Heart left ventricle (tissue), 16 donors: ENCODE results near the gene GCM1. TPM values are rescaled to one million over a fixed set of nuclear protein-coding genes. Genes with fewer than 3 reads are reported as not detected.

Experiments
- ATAC-seq, 4 donors: fragments of 200-7000 bp; cut with Tn5 transposase; one replicate each; pipeline ENCODE4 v1.9.1; 2020 to 2022; ENCODE audit warnings: moderate library complexity in 4 of 4, mild to moderate bottlenecking in 3 of 4, moderate number of reproducible peaks in 1 of 4
- DNase-seq, 5 donors: peaks; one replicate each; pipeline ENCODE4 v3.0.0-alpha.2; 2020
- H3K27ac ChIP-seq, 12 donors: fragments of 200-600 bp; sonication (generic) in 4 of 12; one replicate each; pipeline versions ENCODE4 v1.5.0 to v1.8.0; 2016 to 2022; ENCODE audit warnings: mild to moderate bottlenecking in 2 of 12
- H3K27me3 ChIP-seq, 9 donors: fragments of 200-600 bp; sonication (generic) in 2 of 9; one replicate each; pipeline versions ENCODE4 v1.5.1 to v1.8.0; 2016 to 2022; ENCODE audit warnings: mild to moderate bottlenecking in 3 of 9
- H3K36me3 ChIP-seq, 9 donors: fragments of 200-600 bp; sonication (generic) in 2 of 9; one replicate each; pipeline versions ENCODE4 v1.5.0 to v1.8.0; 2018 to 2022; ENCODE audit warnings: mild to moderate bottlenecking in 2 of 9
- H3K4me1 ChIP-seq, 12 donors: fragments of 200-600 bp; sonication (generic) in 4 of 12; one replicate each; pipeline versions ENCODE4 v1.5.0 to v1.8.0; 2016 to 2022; ENCODE audit warnings: mild to moderate bottlenecking in 3 of 12
- H3K4me3 ChIP-seq, 12 donors: fragments of 200-600 bp; sonication (generic) in 4 of 12; one replicate each; pipeline versions ENCODE4 v1.5.0 to v1.8.0; 2017 to 2022; ENCODE audit warnings: mild to moderate bottlenecking in 9 of 12, moderate library complexity in 4 of 12
- H3K9me3 ChIP-seq, 12 donors: fragments of 200-600 bp; sonication (generic) in 4 of 12; one replicate each; pipeline versions ENCODE4 v1.5.0 to v1.8.0; 2016 to 2022; ENCODE audit warnings: mild to moderate bottlenecking in 1 of 12
- CTCF ChIP-seq, 12 donors: fragments of 200-600 bp; sonication (generic) in 4 of 12; IDR thresholded peaks; one replicate each; pipeline versions ENCODE4 v1.5.0 to v1.8.0; 2018 to 2022; ENCODE audit warnings: antibody characterized with exemption in 12 of 12, mild to moderate bottlenecking in 5 of 12
- POLR2A ChIP-seq, 2 donors: fragments of 450-650 bp; IDR thresholded peaks; one replicate each; pipeline ENCODE4 v1.6.1; 2017; ENCODE audit warnings: antibody characterized with exemption in 2 of 2, mild to moderate bottlenecking in 2 of 2, moderate library complexity in 2 of 2
- WGBS, 4 donors: extraction: QIAGEN DNeasy Blood & Tissue Kit in 2 of 4; methylation state at CpG; one replicate each; pipeline versions ENCODE4 v1.1.5 to v1.1.7; 2013 to 2018; 5-methylcytosine and 5-hydroxymethylcytosine counted together
- intact Hi-C, 10 donors: fragments of 100-400 bp; cut with DNase I; formaldehyde crosslinking; loops; one replicate each; pipeline versions ENCODE4 v1.11.1 to v1.14.2; 2022
- polyA plus RNA-seq, 2 donors: library from polyadenylated mRNA; stranded (reverse); fragments of 200-250 nt; gene quantifications; one replicate each; pipeline ENCODE4 v1.2.3, GENCODE V29; 2013
- total RNA-seq, 9 donors: library from RNA; depleted of rRNA in 2 of 9; stranded (reverse); fragments of >200 nt in 2 of 9; fragmentation: NEBNext Ultra II Directional in 3 of 9; extraction: Animal tissue kit (Norgen Biotek cat#: 25700) in 3 of 9; gene quantifications; one replicate each; pipeline versions ENCODE4 v1.1.0 to v1.2.4, GENCODE V29; 2016 to 2023
- donor health status: ischemic (EF 13 %, LVEDD 7.1; RV severe dilation, severe dysfunction).
- donor health status: healthy with polysubstance abuse.
- donor health status: DM: no; HTN: yes; CAD: no.
- donor health status: DM: no; HTN: no; CAD: no.
- donor health status: ischemic (EF 25% LVEDD 6.9; RV normal size, moderate dysfunction).
- donor health status: ischemic (EF 25% LVEDD 5.7; RV mildly dilated, moderate dysfunction).
- donor health status: healthy.
- donor health status: DM: yes; HTN: yes; CAD: no.
- donor health status: ischemic (EF 35%, LVEDD 5.7; RV mildly dilated, moderate dysfunction).
- donor health status: nonischemic (EF 11% LVEDD 7.7; RV severe dilation, severe dysfunction).
- donor health status: DM: yes; HTN: yes; CAD: no.
- donor health status: PGD.
- donor health status: ischemic (EF 29% LVEDD 5.4; RV normal size, mild dysfunction).
- donor health status: nonischemic (EF 23%, LVEDD 6.1; RV moderate dilation, normal function).

GCM1 gene
- total and polyA plus RNA-seq, 11 donors, result 0.03 TPM; not detected in 10

GRCh38 chr6:53168516-53169267 lies 20.1 kb upstream of the GCM1 start:
- ATAC-seq, result no peak
- peaks cover 0 to 5% (median 0%) of the 10 kb centered on the region in 12 donors for H3K9me3 ChIP-seq
- TF ChIP-seq POLR2A (IDR thresholded peaks at IDR 0.05) (no peak), CTCF (IDR thresholded peaks at IDR 0.05) (no peak)
- no peaks in the 10 kb centered on the region for H3K27me3 ChIP-seq
- no peak overlapping the region for H3K4me3 ChIP-seq
- WGBS, 4 donors, result 83 to 87% (median 85%) methylated on average over 4 of the region's 4 CpGs
- intact Hi-C loops, result loop anchor here in 1 of 10 donors (10.0 kb wide), 1 partner anchor 486 kb away; no protein-coding TSS in a partner anchor
- DNase-seq, result no peak
- no peaks in the 10 kb centered on the region for H3K36me3 ChIP-seq
- H3K4me1 ChIP-seq, result peaks cover 0 to 7% (median 0%) of the 10 kb centered on the region in 12 donors
- H3K27ac ChIP-seq, result no peak overlapping the region

GRCh38 chr6:53165293-53165692 lies 16.7 kb upstream of the GCM1 start:
- TF ChIP-seq CTCF (IDR thresholded peaks at IDR 0.05) (no peak), POLR2A (IDR thresholded peaks at IDR 0.05) (no peak)
- H3K4me1 ChIP-seq, result peaks cover 0 to 5% (median 0%) of the 10 kb centered on the region in 12 donors
- no peak for DNase-seq
- no peak overlapping the region for H3K27ac ChIP-seq
- WGBS, 4 donors, result 89 to 98% (median 94%) methylated on average over 4 of the region's 4 CpGs
- no peak overlapping the region for H3K4me3 ChIP-seq
- peaks cover 0 to 5% (median 0%) of the 10 kb centered on the region in 12 donors for H3K9me3 ChIP-seq
- no peak for ATAC-seq
- intact Hi-C loops, result loop anchor here in 1 of 10 donors (10.0 kb wide), 1 partner anchor 490 kb away; no protein-coding TSS in a partner anchor
- no peaks in the 10 kb centered on the region for H3K27me3 ChIP-seq
- H3K36me3 ChIP-seq, result no peaks in the 10 kb centered on the region

- intact Hi-C loops, result loop anchor here in 1 of 10 donors (10.0 kb wide), 1 partner anchor 492 kb away; no protein-coding TSS in a partner anchor
- WGBS, 4 donors, result 32 to 60% (median 53%) methylated on average over 1 of the region's 1 CpG
- Histone ChIP-seq H3K36me3 (no peaks in the 10 kb centered on the region), H3K4me3 (no peak overlapping the region), H3K27ac (no peak overlapping the region), H3K4me1 (peaks cover 0 to 5% (median 0%) of the 10 kb centered on the region in 12 donors), H3K27me3 (no peaks in the 10 kb centered on the region), H3K9me3 (peaks cover 0 to 5% (median 0%) of the 10 kb centered on the region in 12 donors)
- no peak for TF ChIP-seq POLR2A (IDR thresholded peaks at IDR 0.05)
- no peak for TF ChIP-seq CTCF (IDR thresholded peaks at IDR 0.05)
- DNase-seq, result no peak
- ATAC-seq, result no peak
These were observed 14.0 kb upstream of the GCM1 start for GRCh38 chr6:53162606-53163005.

GRCh38 chr6:53161481-53162009 lies 12.9 kb upstream of the GCM1 start:
- ATAC-seq (no peak), DNase-seq (no peak)
- Histone ChIP-seq H3K36me3 (no peaks in the 10 kb centered on the region), H3K9me3 (peaks cover 0 to 5% (median 0%) of the 10 kb centered on the region in 12 donors), H3K4me3 (no peak overlapping the region), H3K4me1 (peaks cover 0 to 5% (median 0%) of the 10 kb centered on the region in 12 donors), H3K27ac (no peak overlapping the region), H3K27me3 (no peaks in the 10 kb centered on the region)
- no peak for TF ChIP-seq CTCF (IDR thresholded peaks at IDR 0.05)
- TF ChIP-seq POLR2A (IDR thresholded peaks at IDR 0.05), result no peak
- intact Hi-C loops, result loop anchor here in 1 of 10 donors (10.0 kb wide), 1 partner anchor 493 kb away; no protein-coding TSS in a partner anchor
- 79 to 82% (median 81%) methylated on average over 3 of the region's 3 CpGs for WGBS, 4 donors
